Prostate gland (tissue), 2 donors: ENCODE results near the gene FOXP1.

Experiments used
- POLR2A ChIP-seq: fragments of 450-650 bp; IDR thresholded peaks from one replicate; pipeline ENCODE4 v1.6.1; 2016; ENCODE audit warnings: antibody characterized with exemption, mild to moderate bottlenecking
- POLR2AphosphoS5 ChIP-seq: sonication (generic); formaldehyde crosslinking; IDR thresholded peaks from one replicate; pipeline ENCODE4 v1.6.1; 2017; ENCODE audit warnings: antibody characterized with exemption
- TF ChIP-seq, protein P1 (sequence below), 4 experiments: fragments of 200-600 bp in 2 of 4; fragments of 450-650 bp in 2 of 4; sonication (generic) in 2 of 4; IDR thresholded peaks; 1 replicate in 3 of 4; 2 replicates in 1 of 4; pipeline ENCODE4 v1.5.1; 2016 to 2019; ENCODE audit warnings: antibody characterized with exemption in 4 of 4, mild to moderate bottlenecking in 2 of 4, moderate library complexity in 2 of 4

DNA sequence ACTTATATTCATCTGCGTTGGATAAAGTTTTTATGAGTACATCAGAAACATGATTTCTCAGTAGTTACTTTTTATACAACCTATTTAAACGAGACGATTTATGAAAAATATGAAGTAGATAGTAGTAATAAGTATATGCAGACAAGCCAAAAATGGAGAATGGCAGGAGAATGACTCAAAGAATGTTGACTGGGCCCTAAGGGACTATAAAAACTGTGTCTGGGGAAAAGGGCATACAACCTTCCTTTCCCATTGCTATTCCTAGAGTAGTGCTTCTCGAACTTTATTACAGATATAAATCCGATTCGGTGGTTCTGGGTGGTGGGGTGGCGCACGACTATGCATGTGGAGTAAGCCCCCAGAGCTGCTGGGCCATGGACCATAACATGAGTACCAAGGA, 558.5 kb downstream of the FOXP1 start:
- TF ChIP-seq, protein P1, sequence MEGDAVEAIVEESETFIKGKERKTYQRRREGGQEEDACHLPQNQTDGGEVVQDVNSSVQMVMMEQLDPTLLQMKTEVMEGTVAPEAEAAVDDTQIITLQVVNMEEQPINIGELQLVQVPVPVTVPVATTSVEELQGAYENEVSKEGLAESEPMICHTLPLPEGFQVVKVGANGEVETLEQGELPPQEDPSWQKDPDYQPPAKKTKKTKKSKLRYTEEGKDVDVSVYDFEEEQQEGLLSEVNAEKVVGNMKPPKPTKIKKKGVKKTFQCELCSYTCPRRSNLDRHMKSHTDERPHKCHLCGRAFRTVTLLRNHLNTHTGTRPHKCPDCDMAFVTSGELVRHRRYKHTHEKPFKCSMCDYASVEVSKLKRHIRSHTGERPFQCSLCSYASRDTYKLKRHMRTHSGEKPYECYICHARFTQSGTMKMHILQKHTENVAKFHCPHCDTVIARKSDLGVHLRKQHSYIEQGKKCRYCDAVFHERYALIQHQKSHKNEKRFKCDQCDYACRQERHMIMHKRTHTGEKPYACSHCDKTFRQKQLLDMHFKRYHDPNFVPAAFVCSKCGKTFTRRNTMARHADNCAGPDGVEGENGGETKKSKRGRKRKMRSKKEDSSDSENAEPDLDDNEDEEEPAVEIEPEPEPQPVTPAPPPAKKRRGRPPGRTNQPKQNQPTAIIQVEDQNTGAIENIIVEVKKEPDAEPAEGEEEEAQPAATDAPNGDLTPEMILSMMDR (IDR thresholded peaks at IDR 0.05): no peak
- no peak for TF ChIP-seq POLR2A
- TF ChIP-seq POLR2AphosphoS5: no peak
